ENCODE data around the gene THAP6.

GRCh38 chr4:75496406-75496805 lies 17.9 kb upstream of the THAP6 start:
- TF ChIP-seq CTCF (IDR thresholded peaks at IDR 0.05; ENCODE audit: borderline replicate concordance, extremely low read depth, low read length, poor library complexity, severe bottlenecking) (no peak), EZH2 (IDR thresholded peaks at IDR 0.05; ENCODE audit: borderline replicate concordance, low read depth, low read length, severe bottlenecking) (no peak)

Data from DND-41 (cell line).